ENCODE results near the gene TRIM66. TPM values are rescaled to one million over a fixed set of nuclear protein-coding genes. Genes with fewer than 3 reads are reported as not detected.

The TRIM66 gene
- total RNA-seq, 1 donor from 2014 or later, result 59.5 TPM

- no peak for DNase-seq
- Mint-ChIP-seq H3K27ac (ENCODE audit: unreplicated experiment) (no peak overlapping the region), H3K27me3 (ENCODE audit: unreplicated experiment) (peaks cover 10% of the 10 kb centered on the region), H3K4me1 (ENCODE audit: low read depth, unreplicated experiment) (peaks cover 14% of the 10 kb centered on the region), H3K36me3 (ENCODE audit: unreplicated experiment) (no peaks in the 10 kb centered on the region), H3K4me3 (ENCODE audit: unreplicated experiment) (no peak overlapping the region), H3K9me3 (ENCODE audit: unreplicated experiment) (peaks cover 14% of the 10 kb centered on the region)
- TF ChIP-seq CTCF (IDR thresholded peaks at IDR 0.05; ENCODE audit: partially characterized antibody, unreplicated experiment), result no peak
These were observed 3.4 kb upstream of the TRIM66 start for GRCh38 chr11:8685820-8686219.

- no peak for TF ChIP-seq CTCF (IDR thresholded peaks at IDR 0.05; ENCODE audit: partially characterized antibody, unreplicated experiment)
- Mint-ChIP-seq H3K27ac (ENCODE audit: unreplicated experiment) (no peak overlapping the region), H3K9me3 (ENCODE audit: unreplicated experiment) (peaks cover 14% of the 10 kb centered on the region), H3K36me3 (ENCODE audit: unreplicated experiment) (no peaks in the 10 kb centered on the region), H3K27me3 (ENCODE audit: unreplicated experiment) (peaks cover 10% of the 10 kb centered on the region), H3K4me3 (ENCODE audit: unreplicated experiment) (no peak overlapping the region), H3K4me1 (ENCODE audit: low read depth, unreplicated experiment) (peaks cover 14% of the 10 kb centered on the region)
- DNase-seq, result no peak
These were observed 2.8 kb upstream of the TRIM66 start for GRCh38 chr11:8685306-8685705.

GRCh38 chr11:8684600-8685290, 2.3 kb upstream of the TRIM66 start:
- peak overlapping the region; percentile 40 for H3K27ac Mint-ChIP-seq (ENCODE audit: unreplicated experiment)
- peaks cover 8% of the 10 kb centered on the region for H3K27me3 Mint-ChIP-seq (ENCODE audit: unreplicated experiment)
- H3K36me3 Mint-ChIP-seq (ENCODE audit: unreplicated experiment), result no peaks in the 10 kb centered on the region
- DNase-seq, result no peak
- peak overlapping the region; percentile 92 for H3K4me3 Mint-ChIP-seq (ENCODE audit: unreplicated experiment)
- peaks cover 14% of the 10 kb centered on the region for H3K4me1 Mint-ChIP-seq (ENCODE audit: low read depth, unreplicated experiment)
- H3K9me3 Mint-ChIP-seq (ENCODE audit: unreplicated experiment), result peaks cover 14% of the 10 kb centered on the region
- no peak for TF ChIP-seq CTCF (IDR thresholded peaks at IDR 0.05; ENCODE audit: partially characterized antibody, unreplicated experiment)

- peak overlapping the region; percentile 92 for H3K4me3 Mint-ChIP-seq (ENCODE audit: unreplicated experiment)
- H3K4me1 Mint-ChIP-seq (ENCODE audit: low read depth, unreplicated experiment), result peaks cover 11% of the 10 kb centered on the region
- peaks cover 11% of the 10 kb centered on the region for H3K9me3 Mint-ChIP-seq (ENCODE audit: unreplicated experiment)
- no peaks in the 10 kb centered on the region for H3K36me3 Mint-ChIP-seq (ENCODE audit: unreplicated experiment)
- peak overlapping the region; percentile 93 for H3K27ac Mint-ChIP-seq (ENCODE audit: unreplicated experiment)
- TF ChIP-seq CTCF (IDR thresholded peaks at IDR 0.05; ENCODE audit: partially characterized antibody, unreplicated experiment), result no peak
- peaks cover 5% of the 10 kb centered on the region for H3K27me3 Mint-ChIP-seq (ENCODE audit: unreplicated experiment)
- no peak for DNase-seq
These were observed 796 bp upstream of the TRIM66 start for GRCh38 chr11:8683115-8683807.

- Mint-ChIP-seq H3K4me1 (ENCODE audit: low read depth, unreplicated experiment) (peaks cover 7% of the 10 kb centered on the region), H3K27ac (ENCODE audit: unreplicated experiment) (peak overlapping the region; percentile 98), H3K27me3 (ENCODE audit: unreplicated experiment) (peaks cover 5% of the 10 kb centered on the region), H3K9me3 (ENCODE audit: unreplicated experiment) (peaks cover 11% of the 10 kb centered on the region), H3K36me3 (ENCODE audit: unreplicated experiment) (no peaks in the 10 kb centered on the region), H3K4me3 (ENCODE audit: unreplicated experiment) (peak overlapping the region; percentile 92)
- TF ChIP-seq CTCF (IDR thresholded peaks at IDR 0.05; ENCODE audit: partially characterized antibody, unreplicated experiment), result no peak
- DNase-seq, result no peak
These were observed 595 bp downstream of the TRIM66 start for GRCh38 chr11:8681837-8682302.
